Central memory CD8-positive, alpha-beta T cell (primary cell): Measurements from ENCODE around the gene IMPG1.

Experiments
- ATAC-seq: fragments of 150-1000 bp; cut with Tn5 transposase; replicated peaks from 2 replicates; pipeline ENCODE4 v1.10.0; 2022; ENCODE audit warnings: mild to moderate bottlenecking, moderate FRiP score, moderate number of reproducible peaks; ENCODE audit not compliant: poor library complexity, severe bottlenecking; ENCODE audit errors: extremely low read depth
- DNase-seq, 2 donors: peaks; one replicate each; pipeline ENCODE4 v3.0.0; 2021; ENCODE audit warnings: low spot score in 2 of 2
- H3K27ac Mint-ChIP-seq: one replicate; pipeline ENCODE4 v1.8.0; 2022; ENCODE audit warnings: low read depth, mild to moderate bottlenecking, moderate library complexity, mixed read lengths
- H3K27me3 Mint-ChIP-seq: one replicate; pipeline ENCODE4 v1.8.0; 2022; ENCODE audit warnings: mixed read lengths
- H3K36me3 Mint-ChIP-seq: one replicate; pipeline ENCODE4 v1.8.0; 2022; ENCODE audit warnings: mild to moderate bottlenecking, moderate library complexity, mixed read lengths; ENCODE audit not compliant: insufficient read depth
- H3K4me1 Mint-ChIP-seq: one replicate; pipeline ENCODE4 v1.8.0; 2022; ENCODE audit warnings: mixed read lengths
- H3K4me3 Mint-ChIP-seq: one replicate; pipeline ENCODE4 v1.8.0; 2022; ENCODE audit warnings: mild to moderate bottlenecking, moderate library complexity, mixed read lengths
- H3K9me3 Mint-ChIP-seq: one replicate; pipeline ENCODE4 v1.8.0; 2022; ENCODE audit warnings: mixed read lengths

The IMPG1 gene

GRCh38 chr6:76000629-76001028, 71.8 kb downstream of the IMPG1 start:
- DNase-seq (no peak), ATAC-seq (no peak)
- H3K4me3 Mint-ChIP-seq, result no peak overlapping the region
- H3K4me1 Mint-ChIP-seq, result no peaks in the 10 kb centered on the region
- H3K27me3 Mint-ChIP-seq, result no peaks in the 10 kb centered on the region
- H3K36me3 Mint-ChIP-seq, result no peaks in the 10 kb centered on the region
- H3K9me3 Mint-ChIP-seq, result no peaks in the 10 kb centered on the region
- H3K27ac Mint-ChIP-seq, result no peak overlapping the region

- DNase-seq, result no peak
- ATAC-seq, result no peak
- H3K9me3 Mint-ChIP-seq, result no peaks in the 10 kb centered on the region
- H3K27me3 Mint-ChIP-seq, result no peaks in the 10 kb centered on the region
- H3K36me3 Mint-ChIP-seq, result no peaks in the 10 kb centered on the region
- no peak overlapping the region for H3K4me3 Mint-ChIP-seq
- no peaks in the 10 kb centered on the region for H3K4me1 Mint-ChIP-seq
- H3K27ac Mint-ChIP-seq, result no peak overlapping the region
Observed at GRCh38 chr6:75997696-75998095, 74.8 kb downstream of the IMPG1 start.

DNA sequence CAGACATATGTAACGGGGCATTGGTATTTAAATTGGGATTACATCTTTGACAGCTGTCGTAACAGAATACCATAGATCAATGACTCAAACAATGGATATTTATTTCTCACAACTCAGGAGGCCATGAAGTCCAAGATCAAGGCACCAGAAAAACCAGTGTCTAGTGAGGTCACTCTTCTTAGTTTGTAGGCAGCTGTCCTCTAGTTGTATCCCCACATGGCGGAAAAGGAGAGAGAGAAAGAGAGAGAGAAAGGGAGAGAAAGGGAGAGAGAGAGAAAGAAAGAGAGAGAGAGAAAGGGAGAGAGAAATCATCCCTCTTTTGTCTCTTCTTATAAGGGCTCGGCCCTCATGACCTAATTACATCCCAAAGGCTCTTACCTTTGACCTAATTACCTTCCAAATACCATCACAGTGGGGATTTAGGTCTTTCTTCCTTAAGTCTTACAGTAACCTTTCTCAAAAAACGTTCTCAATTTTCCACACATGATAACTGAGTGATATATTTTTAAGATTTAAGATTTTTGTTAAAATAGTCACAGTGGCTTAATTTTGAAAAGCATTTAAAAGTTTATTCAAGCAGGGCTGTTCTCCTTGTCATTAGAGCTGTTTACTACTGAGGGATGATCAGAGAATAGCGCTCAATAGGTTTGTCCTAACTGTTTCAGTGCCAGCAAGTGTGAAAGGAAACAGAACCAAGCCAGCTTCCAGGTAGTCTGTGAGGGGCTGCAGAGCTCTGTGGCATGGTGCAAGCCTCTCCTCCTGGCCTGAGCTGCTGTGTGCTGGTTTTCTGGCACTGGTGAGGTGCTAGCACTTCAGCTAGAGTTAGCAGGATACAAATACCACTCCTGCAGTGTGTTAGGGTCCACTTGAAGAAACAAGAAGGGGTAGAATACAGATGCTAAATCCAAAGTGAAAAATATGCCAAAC, 79.0 kb downstream of the IMPG1 start:
- Mint-ChIP-seq H3K4me1 (no peaks in the 10 kb centered on the region), H3K9me3 (peaks cover 6% of the 10 kb centered on the region), H3K4me3 (no peak overlapping the region), H3K27me3 (peaks cover 7% of the 10 kb centered on the region), H3K36me3 (no peaks in the 10 kb centered on the region), H3K27ac (no peak overlapping the region)
- ATAC-seq, result no peak
- DNase-seq, result no peak

DNA sequence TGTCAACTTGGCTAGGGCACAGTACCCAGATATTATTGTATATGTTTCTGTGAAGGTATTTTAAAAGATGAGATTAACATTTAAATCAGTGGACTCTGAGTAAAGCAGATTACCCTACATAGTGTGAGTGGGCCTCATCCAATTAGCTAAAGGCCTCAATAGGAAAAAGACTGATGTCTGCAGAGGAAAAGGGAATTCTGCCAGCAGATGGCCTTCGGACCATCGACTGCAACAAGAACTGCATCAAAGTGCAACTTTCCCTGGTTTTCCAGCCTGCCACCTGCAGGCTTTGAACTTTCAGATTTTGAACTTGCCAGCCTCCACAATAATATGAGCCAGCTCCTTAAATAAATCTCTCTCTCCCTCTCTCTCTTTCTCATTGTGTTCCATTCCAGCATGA, 80.5 kb downstream of the IMPG1 start:
- Mint-ChIP-seq H3K4me1 (no peaks in the 10 kb centered on the region), H3K27me3 (peaks cover 9% of the 10 kb centered on the region), H3K36me3 (no peaks in the 10 kb centered on the region), H3K9me3 (peaks cover 6% of the 10 kb centered on the region), H3K4me3 (no peak overlapping the region), H3K27ac (no peak overlapping the region)
- ATAC-seq (no peak), DNase-seq (no peak)

GRCh38 chr6:75986935-75987334, 85.5 kb downstream of the IMPG1 start:
- H3K27me3 Mint-ChIP-seq, result peaks cover 9% of the 10 kb centered on the region

GRCh38 chr6:75975904-75976303, 96.6 kb downstream of the IMPG1 start:
- H3K4me3 Mint-ChIP-seq, result no peak overlapping the region
- no peak for DNase-seq
- no peaks in the 10 kb centered on the region for H3K4me1 Mint-ChIP-seq
- no peak for ATAC-seq
- no peaks in the 10 kb centered on the region for H3K27me3 Mint-ChIP-seq
- no peaks in the 10 kb centered on the region for H3K9me3 Mint-ChIP-seq
- no peaks in the 10 kb centered on the region for H3K36me3 Mint-ChIP-seq
- H3K27ac Mint-ChIP-seq, result no peak overlapping the region

More at GRCh38 chr6:75986935-75987334, 85.5 kb downstream of the IMPG1 start:
- no peaks in the 10 kb centered on the region for H3K36me3 Mint-ChIP-seq
- no peak overlapping the region for H3K27ac Mint-ChIP-seq
- DNase-seq (no peak), ATAC-seq (no peak)
- no peak overlapping the region for H3K4me3 Mint-ChIP-seq
- H3K9me3 Mint-ChIP-seq, result peaks cover 6% of the 10 kb centered on the region
- no peaks in the 10 kb centered on the region for H3K4me1 Mint-ChIP-seq

GRCh38 chr6:75970093-75970492, 102.4 kb downstream of the IMPG1 start:
- peaks cover 11% of the 10 kb centered on the region for H3K27me3 Mint-ChIP-seq

GRCh38 chr6:75968143-75968542, 104.3 kb downstream of the IMPG1 start:
- H3K4me3 Mint-ChIP-seq, result no peak overlapping the region
- no peaks in the 10 kb centered on the region for H3K36me3 Mint-ChIP-seq
- peaks cover 11% of the 10 kb centered on the region for H3K27me3 Mint-ChIP-seq
- no peaks in the 10 kb centered on the region for H3K4me1 Mint-ChIP-seq
- no peak for DNase-seq
- no peak overlapping the region for H3K27ac Mint-ChIP-seq
- H3K9me3 Mint-ChIP-seq, result no peaks in the 10 kb centered on the region
- no peak for ATAC-seq

More at GRCh38 chr6:75970093-75970492, 102.4 kb downstream of the IMPG1 start:
- ATAC-seq (no peak), DNase-seq (no peak)
- Mint-ChIP-seq H3K36me3 (no peaks in the 10 kb centered on the region), H3K9me3 (no peaks in the 10 kb centered on the region), H3K4me3 (no peak overlapping the region), H3K4me1 (no peaks in the 10 kb centered on the region), H3K27ac (no peak overlapping the region)

GRCh38 chr6:75963569-75963968, 108.9 kb downstream of the IMPG1 start:
- ATAC-seq (no peak), DNase-seq (no peak)
- no peaks in the 10 kb centered on the region for H3K36me3 Mint-ChIP-seq
- H3K4me3 Mint-ChIP-seq, result no peak overlapping the region
- no peak overlapping the region for H3K27ac Mint-ChIP-seq
- peaks cover 19% of the 10 kb centered on the region for H3K27me3 Mint-ChIP-seq
- no peaks in the 10 kb centered on the region for H3K4me1 Mint-ChIP-seq
- no peaks in the 10 kb centered on the region for H3K9me3 Mint-ChIP-seq

- H3K4me3 Mint-ChIP-seq, result no peak overlapping the region
- H3K36me3 Mint-ChIP-seq, result no peaks in the 10 kb centered on the region
- no peak overlapping the region for H3K27ac Mint-ChIP-seq
- no peaks in the 10 kb centered on the region for H3K4me1 Mint-ChIP-seq
- peaks cover 44% of the 10 kb centered on the region for H3K27me3 Mint-ChIP-seq
- no peaks in the 10 kb centered on the region for H3K9me3 Mint-ChIP-seq
- DNase-seq, result no peak
- ATAC-seq, result no peak
Observed at GRCh38 chr6:75952128-75952527, 120.3 kb downstream of the IMPG1 start.

- Mint-ChIP-seq H3K27ac (no peak overlapping the region), H3K36me3 (no peaks in the 10 kb centered on the region), H3K4me3 (no peak overlapping the region), H3K4me1 (no peaks in the 10 kb centered on the region), H3K9me3 (no peaks in the 10 kb centered on the region), H3K27me3 (peaks cover 50% of the 10 kb centered on the region)
- DNase-seq (no peak), ATAC-seq (no peak)
Observed at GRCh38 chr6:75947935-75948334, 124.5 kb downstream of the IMPG1 start.

GRCh38 chr6:75946146-75946831, 126.2 kb downstream of the IMPG1 start:
- Mint-ChIP-seq H3K9me3 (no peaks in the 10 kb centered on the region), H3K27me3 (peaks cover 55% of the 10 kb centered on the region), H3K4me3 (no peak overlapping the region), H3K27ac (no peak overlapping the region), H3K36me3 (no peaks in the 10 kb centered on the region), H3K4me1 (no peaks in the 10 kb centered on the region)
- ATAC-seq (no peak), DNase-seq (no peak)

GRCh38 chr6:75943381-75943780, 129.1 kb downstream of the IMPG1 start:
- Mint-ChIP-seq H3K9me3 (no peaks in the 10 kb centered on the region), H3K27ac (no peak overlapping the region), H3K4me3 (no peak overlapping the region), H3K4me1 (no peaks in the 10 kb centered on the region), H3K36me3 (no peaks in the 10 kb centered on the region), H3K27me3 (peaks cover 39% of the 10 kb centered on the region)
- DNase-seq, result no peak
- ATAC-seq, result no peak
